Activated T-cell treated with anti-CD3 and anti-CD28 coated beads, Interleukin-2, amount 50 U/mL, for 48 hours (primary cell): ENCODE results near the gene ERCC2.
"Not testable (repeated sequence)": the region's sequence is repeated elsewhere in the genome, so short reads cannot be mapped to it uniquely, and the experiment has no call there.

Experiments used
- DNase-seq, 2 experiments: peaks; one replicate each; pipeline ENCODE4 v3.0.0-alpha.2; 2020

The ERCC2 gene

GRCh38 chr19:45370410-45371204 lies at the start of gene ERCC2:
ERCC2 (minus strand) TSS chr19:45370573; CDS start chr19:45370540, 33 bp downstream.
- DNase-seq: peak; percentile 100

DNA sequence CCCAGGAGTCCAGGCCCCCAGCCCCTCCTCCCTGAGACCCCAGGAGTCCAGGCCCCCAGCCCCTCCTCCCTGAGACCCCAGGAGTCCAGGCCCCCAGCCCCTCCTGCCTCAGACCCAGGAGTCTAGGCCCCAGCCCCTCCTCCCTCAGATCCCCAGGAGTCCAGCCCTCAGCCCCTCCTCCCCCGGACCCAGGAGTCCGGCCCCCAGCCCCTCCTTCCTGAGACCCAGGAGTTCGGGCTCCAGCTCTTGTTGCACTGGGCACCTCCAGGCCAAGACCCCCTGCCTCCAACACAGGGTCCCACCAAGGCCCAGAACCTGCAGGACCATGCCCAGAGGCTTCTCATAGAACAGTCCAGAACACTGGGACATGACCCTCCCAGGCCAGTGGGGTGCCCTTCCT lies 49.5 kb upstream of the ERCC2 start:
- DNase-seq: no peak

DNA sequence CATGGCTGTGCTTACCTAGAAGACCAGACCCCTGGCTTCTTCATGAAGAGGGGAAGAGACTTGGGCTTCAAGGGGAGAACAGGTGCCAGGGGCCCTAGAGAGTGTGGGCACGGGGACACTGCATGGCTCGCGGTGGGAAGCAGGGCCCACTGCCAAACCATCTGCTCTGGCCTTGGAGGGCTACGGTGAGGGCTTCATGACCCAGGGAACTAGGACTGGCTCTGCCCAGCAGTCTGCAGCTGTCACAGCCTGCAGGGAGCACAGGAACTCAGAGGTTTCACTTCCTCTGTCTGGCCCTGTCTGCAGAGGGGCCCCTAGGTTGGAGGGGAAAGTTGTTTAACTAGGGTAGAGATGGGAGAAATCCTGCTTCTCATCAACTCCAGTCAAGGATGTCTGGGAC lies 49.0 kb upstream of the ERCC2 start:
- no peak for DNase-seq

DNA sequence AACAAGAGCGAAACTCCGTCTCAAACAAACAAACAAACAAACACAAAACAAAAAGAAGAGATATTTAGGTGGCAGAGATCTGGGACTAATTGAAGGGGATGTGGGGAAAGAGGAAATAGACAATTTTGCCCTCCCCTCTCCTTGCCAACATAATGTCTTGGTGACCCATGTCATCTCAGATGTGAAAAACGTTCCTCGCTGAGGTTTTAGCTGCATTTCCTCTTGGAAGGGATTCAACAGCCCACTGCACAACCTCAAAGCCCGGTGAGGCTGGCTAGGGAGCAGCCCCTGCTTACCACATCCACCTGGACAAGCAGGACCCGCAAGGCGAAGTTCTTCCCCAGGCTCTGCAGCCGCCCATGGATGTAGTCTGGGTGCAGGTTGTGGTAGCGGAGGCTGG lies 48.4 kb upstream of the ERCC2 start:
- no peak for DNase-seq

DNA sequence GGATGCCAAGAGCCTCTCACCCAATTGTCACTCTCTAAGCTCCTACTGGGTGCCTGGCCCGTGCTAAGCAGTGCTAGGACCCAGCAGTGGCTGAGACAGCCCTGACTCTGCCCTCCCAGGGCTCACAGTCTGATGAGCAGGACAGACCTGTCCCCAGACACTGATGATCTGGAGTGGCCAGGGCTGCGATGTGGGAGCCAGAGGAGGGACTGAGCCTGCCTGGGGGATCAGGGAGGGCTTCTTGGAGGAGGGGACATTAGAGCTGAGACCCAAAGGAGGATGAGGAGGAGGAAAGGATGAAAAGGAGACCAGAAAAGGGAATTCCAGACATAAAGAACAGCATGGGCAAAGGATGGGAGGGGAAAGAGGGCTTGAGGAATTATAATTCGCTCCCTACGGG lies 46.8 kb upstream of the ERCC2 start:
- no peak for DNase-seq

DNA sequence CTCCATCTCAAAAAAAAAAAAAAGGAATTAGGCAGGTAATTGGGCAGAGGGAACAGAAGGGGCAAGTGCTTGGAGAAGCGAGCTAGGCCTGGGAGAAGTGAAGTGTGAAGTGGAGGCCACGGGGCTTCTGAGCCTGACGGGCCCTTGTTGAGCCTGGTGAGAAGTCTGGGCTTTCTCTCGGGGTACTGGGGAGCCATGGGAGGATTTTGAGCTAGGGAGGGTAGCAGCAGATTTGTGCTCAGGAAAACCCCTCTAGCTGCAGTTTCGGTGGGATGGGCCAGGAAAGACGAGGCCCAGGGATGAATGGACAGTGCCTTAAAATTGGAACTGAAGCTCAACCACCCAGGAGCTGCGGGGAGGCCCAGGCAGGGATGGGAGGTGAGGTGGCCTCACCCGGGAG lies 44.1 kb upstream of the ERCC2 start:
- no peak for DNase-seq

GRCh38 chr19:45413497-45413896 lies 43.1 kb upstream of the ERCC2 start:
- DNase-seq: no peak

DNA sequence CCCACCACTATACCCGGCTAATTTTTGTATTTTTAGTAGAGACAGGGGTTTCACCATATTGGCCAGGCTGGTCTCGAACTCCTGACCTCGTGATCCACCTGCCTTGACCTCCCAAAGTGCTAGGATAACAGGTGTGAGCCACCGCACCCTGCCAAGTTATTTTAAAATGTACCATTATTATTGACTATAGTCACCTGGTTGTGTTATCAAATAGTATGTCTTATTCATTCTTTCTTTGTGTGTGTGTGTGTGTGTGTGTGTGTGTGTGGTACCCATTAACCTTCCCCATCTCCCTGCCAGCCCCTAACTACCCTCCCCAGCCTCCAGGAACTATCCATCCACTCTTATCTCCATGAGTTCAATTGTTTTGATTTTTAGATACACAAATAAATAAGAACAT lies 40.0 kb upstream of the ERCC2 start:
- not testable (repeated sequence) for DNase-seq

DNA sequence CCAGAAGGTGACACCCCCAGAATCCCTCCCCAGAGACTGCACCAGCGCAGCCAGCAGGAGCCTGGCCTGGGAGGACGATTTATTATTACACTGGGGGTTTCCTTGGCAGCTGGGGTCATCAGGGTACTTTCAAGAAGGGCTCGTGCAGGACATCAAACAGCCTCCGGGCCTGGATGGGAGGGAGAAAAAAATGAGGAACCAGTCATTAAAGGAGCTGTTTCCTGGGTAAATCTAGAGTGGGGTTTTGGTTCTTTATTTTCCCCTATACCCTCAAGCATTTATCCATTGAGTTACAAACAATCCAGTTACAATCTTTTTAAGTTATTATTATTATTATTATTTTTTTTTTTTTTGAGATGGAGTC lies 39.2 kb upstream of the ERCC2 start:
- no peak for DNase-seq

DNA sequence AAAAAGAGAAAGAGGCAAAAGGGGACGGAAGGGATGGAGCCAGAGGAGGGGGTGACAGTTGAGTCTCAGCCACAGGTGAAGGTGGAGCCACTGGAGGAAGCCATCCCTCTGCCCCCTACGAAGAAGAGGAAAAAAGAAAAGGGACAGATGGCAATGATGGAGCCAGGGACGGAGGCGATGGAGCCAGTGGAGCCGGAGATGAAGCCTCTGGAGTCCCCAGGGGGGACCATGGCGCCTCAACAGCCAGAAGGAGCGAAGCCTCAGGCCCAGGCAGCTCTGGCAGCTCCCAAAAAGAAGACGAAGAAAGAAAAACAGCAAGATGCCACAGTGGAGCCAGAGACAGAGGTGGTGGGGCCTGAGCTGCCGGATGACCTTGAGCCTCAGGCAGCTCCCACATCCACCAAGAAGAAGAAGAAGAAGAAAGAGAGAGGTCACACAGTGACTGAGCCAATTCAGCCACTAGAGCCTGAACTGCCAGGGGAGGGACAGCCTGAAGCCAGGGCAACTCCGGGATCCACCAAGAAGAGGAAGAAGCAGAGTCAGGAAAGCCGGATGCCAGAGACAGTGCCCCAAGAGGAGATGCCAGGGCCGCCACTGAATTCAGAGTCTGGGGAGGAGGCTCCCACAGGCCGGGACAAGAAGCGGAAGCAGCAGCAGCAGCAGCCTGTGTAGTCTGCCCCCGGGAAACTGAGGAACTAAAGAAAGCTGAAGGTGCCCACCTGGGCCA lies 38.6 kb upstream of the ERCC2 start:
- no peak for DNase-seq

- no peak for DNase-seq
Measured at GRCh38 chr19:45408121-45408520, 37.7 kb upstream of the ERCC2 start.

GRCh38 chr19:45407585-45407984 lies 37.2 kb upstream of the ERCC2 start:
- not testable (repeated sequence) for DNase-seq

GRCh38 chr19:45407091-45407375 lies 36.7 kb upstream of the ERCC2 start:
- peak in 1 of 2 experiments; percentile 38 for DNase-seq

DNA sequence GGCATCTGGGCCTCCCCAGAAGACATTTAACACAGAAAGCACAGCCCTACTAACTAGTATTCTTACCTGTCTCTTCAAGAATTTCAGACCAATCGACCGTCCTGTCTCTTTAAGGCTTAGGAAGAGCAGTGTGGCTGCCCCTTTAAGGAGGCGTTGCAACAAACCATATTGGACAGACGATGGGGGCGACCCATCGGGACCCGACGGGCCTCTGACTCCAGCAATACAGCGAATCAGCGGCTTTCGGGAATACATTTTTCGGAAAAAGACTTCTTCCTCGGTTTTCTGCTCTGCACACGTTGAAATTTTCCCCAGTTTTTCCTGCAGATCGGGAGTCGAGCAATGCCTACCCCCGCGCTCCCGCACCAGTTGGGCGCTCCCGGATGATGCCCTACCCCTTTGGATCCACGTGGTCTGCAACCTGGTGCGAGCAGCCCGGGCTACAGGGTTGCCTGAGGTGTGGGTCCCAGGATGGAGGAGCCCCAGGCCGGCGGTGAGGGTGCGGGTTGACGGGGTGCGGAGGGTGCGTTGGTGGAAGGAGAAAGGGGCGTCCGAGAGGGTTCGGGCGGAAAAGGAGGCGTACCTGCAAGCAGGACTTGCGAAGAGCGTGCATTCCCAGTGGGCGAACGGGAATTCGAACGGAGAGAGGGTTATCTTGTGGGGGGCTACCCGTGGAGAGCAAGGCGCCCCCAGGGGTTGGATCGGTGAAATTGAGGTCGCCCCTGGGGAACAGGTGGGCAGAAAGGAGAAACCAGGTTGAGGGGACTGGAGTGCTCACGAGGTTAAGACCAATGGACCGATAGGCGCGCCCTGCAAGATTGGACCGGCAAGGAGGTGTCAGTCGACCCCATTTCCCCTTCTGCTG lies 36.1 kb upstream of the ERCC2 start, which contains the start of gene POLR1G:
TSS of gene POLR1G (plus strand) at position 419 of the 865 bp plus-strand sequence. CDS start at position 472, 53 bp downstream.
- peak; percentile 88 to 90 for DNase-seq

GRCh38 chr19:45405435-45406225 lies 35.3 kb upstream of the ERCC2 start:
- DNase-seq: peak; percentile 90

- DNase-seq: peak; percentile 73 to 79
Measured at GRCh38 chr19:45404557-45405434, 34.4 kb upstream of the ERCC2 start, which contains the start of gene PPP1R13L. PPP1R13L (minus strand) TSS chr19:45405069; CDS start chr19:45398318, 6,751 bp downstream.

- peak; percentile 85 to 86 for DNase-seq
Measured at GRCh38 chr19:45403781-45404556, 33.6 kb upstream of the ERCC2 start.

- DNase-seq: no peak
Measured at GRCh38 chr19:45403272-45403671, 32.9 kb upstream of the ERCC2 start.

GRCh38 chr19:45402298-45403061 lies 32.1 kb upstream of the ERCC2 start:
- peak; percentile 50 to 63 for DNase-seq

GRCh38 chr19:45401815-45402214 lies 31.4 kb upstream of the ERCC2 start:
- no peak for DNase-seq
